GM18858 (cell line): Measurements from ENCODE around the gene DDT.
"Not testable (repeated sequence)": the region's sequence is repeated elsewhere in the genome, so short reads cannot be mapped to it uniquely, and the experiment has no call there.

Experiments used
- ATAC-seq: cut with Tn5 transposase; IDR thresholded peaks from one replicate; pipeline ENCODE4 v1.9.1; 2021; ENCODE audit not compliant: unreplicated experiment

The DDT gene

DNA sequence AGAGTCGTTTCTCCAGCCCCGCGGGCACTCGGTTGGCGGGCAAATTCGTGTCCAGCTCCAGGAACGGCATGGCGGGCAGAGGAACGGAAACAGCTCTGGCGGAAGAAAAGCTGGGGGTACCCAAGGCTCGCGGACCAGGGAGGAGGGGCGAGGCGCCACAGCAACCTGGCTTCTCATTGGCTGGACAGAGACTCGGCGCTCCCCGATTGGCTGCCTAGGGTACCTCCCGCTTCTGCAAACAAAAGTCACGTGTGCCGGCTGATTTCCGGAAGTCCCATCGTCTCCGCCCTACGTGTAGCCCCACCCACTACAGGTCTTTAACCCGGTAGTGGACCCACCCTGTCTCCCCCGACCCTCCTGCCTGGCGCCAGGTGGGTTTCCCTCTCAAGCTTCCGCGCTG, at the start of gene DDT:
Gene DDT (minus strand): TSS at position 97 of the 400 bp plus-strand sequence. CDS start 27 bp downstream, at position 70.
- ATAC-seq = peak; percentile 68

DNA sequence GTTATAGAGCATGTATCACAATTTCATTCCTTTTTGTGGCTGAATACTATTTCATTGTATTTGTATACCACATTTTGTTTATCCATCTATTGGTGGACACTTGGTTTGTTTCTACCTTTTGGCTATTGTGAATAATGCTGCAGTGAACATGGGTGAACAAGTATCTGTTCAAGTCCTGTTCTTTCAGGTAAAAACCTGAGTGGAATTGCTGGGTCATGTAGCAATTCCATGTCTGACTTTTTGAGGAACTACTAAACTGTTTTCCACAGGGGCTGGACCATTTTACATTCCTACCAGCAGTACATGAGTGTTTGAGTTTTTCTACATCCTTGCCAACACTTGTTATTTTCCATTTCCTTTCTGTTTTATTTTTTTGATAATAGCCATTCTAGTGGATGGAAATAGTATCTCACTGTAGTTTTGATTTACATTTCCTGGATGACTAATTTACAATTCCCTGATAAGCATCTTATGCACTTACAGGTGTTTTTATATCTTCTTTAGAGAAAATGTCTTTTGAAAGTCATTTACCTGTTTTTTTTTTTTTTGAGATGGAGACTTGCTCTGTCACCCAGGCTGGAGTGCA, 49.1 kb upstream of the DDT start:
- no peak for ATAC-seq

DNA sequence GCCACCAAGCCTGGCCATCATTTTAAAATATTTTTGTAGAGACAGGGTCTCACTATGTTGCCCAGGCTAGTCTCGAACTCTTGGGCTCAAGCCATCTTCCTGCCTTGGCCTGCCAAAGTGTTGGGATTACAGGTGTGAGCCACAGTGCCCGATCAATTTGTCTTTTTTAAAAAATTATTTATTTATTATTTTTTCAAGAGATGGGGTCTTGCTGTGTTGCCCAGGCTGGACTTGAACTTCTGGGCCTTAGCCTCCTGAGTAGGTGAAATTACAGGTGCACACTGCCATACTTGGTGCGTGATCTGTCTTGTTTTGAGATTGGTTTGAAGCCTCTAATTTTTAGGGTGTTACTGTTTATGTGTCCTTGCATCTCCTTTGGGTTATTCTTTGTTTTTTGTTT, 47.1 kb upstream of the DDT start:
- ATAC-seq = no peak

DNA sequence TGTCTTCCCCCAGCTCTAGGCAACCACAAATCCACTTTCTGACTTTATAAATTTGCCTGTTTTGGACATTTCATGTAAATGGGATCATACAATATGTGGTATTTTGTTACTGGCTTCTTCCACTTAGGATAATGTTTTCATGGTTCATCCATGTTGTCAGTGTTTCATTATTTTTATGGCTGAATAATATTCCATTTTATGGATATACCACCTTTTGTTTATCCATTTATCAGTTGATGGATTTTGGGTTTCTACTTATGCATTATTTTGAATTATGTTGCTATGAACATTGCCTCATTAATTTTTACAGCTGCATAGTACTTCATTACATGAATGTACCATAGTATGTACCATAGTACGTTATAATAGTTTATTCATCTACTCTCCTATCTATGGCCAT, 41.9 kb upstream of the DDT start:
- ATAC-seq = no peak

DNA sequence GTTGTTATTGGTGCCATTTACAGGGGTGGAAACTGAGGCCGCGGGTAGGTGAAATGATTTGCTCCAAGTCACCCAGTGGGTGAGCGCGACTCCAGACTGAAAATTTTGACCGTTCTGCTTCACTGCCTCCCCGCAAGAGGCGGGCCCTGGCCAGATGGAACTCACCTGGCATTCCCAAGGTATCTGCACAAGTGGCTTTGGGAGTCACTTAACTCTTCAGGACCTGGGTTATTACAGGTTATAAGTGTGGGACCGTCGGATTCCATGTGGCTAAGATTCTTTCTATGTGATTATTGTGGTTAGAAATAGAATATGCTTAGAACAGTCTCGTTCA, 37.5 kb upstream of the DDT start:
- no peak for ATAC-seq

DNA sequence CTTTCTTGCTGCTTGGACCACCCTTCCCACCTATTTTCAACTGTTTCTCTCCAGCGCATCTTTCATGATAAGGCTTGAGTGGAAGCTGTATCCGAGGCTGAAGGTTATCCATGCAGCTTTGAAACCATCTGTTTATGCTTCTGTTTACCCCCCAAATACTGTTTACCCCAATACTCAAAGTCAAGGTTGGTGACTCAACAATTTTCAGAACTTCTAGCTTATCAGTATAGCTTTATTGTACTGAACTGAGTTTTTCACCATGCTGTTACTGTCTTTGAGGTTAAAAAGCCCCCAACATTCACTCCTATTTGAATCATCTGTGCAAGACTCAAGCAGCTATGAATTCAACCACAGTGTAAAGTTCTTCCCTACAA, 35.8 kb upstream of the DDT start:
- no peak for ATAC-seq

DNA sequence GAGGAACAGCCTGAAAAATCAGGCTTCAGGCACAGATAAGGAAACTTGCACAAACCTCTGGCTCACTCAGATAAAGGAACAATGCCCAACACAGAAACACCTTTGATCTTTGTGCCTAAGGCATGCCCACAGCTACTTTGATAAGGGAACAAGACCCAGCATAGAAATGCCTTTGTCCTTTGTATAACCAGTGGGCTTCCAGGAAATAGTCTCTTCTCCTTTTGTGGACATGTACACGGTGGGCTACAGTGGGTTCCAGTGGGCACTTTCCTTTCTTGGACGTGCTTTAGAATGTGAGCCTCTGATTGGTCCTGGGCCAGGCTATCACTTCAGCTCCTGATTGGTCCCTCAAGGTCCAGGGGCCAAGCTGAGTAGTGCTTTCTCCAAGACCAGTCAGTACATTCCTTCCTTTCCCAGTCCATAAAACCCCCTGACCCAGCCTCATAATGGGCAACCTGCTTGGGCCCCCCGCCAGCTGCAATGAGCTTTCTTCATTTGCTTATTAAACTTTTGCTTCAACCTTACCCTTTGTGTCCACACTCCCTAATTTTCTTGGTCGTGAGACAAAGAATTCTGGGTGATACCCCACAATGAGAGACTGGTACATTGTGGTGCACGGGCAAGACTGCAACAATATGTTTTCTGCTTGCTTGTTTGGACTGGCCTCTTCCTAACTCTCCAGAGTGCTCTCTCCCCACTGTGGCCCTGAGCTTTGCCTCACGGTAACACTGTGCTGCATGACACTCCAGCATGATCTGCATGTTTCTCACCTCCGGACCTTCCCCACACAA, 35.2 kb upstream of the DDT start:
- no peak for ATAC-seq

DNA sequence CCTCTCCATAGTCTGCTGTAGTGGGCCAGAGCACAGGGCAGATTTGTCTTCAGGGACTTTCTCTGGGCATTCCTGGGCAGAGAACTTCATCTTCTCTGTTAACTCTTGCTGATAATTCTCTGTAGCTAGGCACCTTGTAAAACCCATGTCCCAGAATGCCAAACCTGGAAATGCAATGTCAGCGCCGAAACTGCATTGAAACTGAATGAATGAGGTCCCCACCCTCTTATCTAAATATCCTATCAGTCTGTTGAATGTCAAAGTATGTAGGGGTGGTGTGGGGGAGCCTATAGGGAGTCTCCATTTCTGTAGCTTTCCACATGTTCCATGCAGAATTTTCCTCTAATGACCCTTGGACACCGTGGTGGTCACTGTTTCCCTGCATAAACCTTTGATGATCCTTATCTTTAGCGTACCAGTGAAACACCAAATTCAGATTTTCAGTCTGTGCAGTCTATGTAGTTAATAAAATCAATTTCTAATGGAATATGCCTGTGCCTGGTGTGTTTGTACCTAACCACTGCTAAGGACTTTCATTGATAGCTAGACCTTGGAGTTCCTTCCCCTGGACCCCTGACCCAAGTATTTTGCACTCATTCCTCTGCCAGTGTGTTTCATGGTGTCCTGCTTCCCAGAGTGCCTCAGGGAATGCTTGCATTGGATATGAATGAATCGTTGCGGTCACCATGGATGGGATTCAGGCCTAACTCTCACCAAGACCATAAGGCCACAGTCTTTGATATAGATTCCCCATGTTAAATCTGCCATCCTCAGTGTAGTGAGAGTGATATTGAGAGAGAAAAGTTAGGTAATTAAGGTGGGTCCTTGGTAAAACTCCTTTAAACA, 34.4 kb upstream of the DDT start:
- no peak for ATAC-seq

DNA sequence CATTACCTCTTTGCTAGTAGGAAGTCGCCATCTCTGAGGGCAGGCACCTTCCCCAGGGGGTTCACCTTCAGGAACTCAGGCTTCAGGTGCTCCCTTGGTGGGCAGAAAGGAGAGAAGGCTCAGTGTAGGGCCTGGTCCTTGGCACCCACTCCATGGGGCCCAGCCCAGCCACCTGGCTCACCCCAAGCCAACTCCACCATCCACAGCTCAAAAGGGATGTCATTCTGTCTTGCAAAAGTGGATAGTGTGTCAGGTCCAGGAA, 33.7 kb upstream of the DDT start:
- ATAC-seq = no peak

DNA sequence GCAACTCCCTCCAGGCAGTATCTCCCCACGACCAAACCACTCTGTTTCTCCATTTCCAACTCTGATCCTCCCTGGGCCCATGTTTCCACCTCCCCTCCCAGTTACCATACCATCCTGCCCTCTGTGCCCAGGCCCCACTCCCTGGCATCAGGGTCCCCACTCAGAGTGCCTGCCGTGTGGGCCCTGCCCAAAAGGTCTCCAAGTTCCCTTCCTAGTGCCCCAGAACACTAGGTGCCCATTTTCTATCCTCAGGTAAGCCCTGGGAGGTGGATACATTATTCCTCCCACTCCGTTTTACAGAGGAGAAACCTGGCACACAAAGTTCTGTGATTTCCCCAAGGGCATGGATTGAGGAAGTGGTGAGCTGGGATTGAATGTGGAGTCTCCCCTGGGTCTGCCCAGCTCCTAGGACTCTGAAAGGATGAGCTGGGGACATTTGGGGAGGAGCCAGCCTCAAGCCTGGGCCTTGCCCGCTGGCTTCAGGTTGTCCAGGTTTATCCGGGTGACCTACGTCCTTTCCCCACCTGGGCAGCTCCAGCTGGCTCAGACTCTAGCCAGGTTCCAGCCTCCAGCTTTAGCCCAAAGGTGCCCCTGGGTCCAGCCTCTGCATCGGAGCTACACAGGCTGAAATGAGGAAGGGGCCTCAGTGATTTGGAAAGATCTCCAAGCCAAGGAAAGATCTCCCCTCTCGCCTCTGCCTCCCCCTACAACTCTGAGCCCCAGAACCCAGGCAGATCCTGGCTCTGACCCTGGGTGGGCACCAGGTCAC, 33.2 kb upstream of the DDT start:
- no peak for ATAC-seq

DNA sequence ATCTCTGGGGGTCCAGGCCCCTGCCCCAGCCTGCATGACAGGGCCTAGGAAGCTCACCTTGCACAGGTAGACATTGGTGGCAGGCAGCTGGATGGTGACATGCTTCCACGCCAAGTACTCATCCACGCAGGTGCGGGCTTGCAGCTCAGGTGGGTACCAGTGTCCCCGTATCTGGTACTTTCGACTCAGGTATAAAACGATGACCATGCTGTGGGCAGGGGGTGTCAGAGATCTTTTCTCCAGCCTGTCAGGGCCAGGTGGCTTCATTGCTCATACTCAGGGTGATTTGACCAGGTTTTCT, 32.6 kb upstream of the DDT start:
- no peak for ATAC-seq

DNA sequence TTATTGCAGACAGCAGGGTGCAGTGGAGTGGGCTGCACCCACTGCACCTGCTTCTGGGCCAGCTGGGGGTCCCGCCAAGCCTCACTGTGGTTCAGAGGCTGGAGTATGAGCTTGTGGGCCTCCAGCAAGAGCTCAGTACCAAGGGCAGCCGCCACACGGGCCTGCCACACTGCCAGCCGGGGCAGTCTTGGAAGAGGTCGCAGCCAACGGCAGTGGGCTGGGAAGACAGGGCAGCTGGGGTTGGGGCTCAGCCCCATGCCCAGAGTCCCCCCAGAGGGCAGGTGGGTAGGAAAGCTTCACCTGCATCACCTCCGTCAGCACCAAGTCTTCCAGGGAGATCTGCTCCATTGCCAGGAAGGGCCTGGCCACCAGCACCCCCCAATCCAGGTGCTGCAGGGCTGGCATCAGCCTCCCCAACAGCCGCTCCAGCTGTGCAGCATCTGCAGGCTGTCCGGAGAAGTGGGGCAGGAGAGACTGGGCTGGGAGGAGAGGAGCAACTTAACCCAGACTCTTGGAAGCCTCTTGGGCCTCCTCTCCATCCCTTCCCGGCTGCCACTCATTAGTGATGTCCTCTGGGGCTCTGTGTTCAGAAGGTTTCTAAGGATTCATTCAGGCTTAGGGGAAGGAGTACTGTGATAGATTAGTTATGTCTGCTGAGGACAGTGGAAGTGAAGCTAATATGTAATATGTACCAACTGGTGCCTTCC, 32.1 kb upstream of the DDT start:
- no peak for ATAC-seq

DNA sequence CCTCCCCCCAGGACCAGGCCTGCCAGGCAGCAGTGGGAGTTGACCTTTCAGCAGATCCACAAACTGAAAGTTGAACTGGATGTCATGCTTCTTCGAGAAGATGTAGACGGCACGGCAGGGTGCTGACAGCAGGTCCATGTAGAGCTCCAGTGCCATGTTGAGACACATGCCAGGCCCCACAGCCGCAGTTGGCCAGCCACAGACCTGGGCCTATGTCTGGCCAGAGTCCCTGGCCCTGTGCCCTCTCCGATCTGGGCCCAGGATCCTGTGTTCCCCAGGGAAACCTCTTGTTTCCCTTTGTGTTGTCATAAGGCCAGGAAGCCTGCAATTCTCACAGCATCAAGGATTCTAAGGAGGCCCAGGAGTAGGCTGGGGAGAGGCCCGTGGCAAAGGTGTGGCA, 31.0 kb upstream of the DDT start, which contains the start of gene GSTT4:
Gene GSTT4 (minus strand): TSS at position 253 of the 400 bp plus-strand sequence. CDS start 97 bp downstream, at position 156.
- ATAC-seq = no peak

DNA sequence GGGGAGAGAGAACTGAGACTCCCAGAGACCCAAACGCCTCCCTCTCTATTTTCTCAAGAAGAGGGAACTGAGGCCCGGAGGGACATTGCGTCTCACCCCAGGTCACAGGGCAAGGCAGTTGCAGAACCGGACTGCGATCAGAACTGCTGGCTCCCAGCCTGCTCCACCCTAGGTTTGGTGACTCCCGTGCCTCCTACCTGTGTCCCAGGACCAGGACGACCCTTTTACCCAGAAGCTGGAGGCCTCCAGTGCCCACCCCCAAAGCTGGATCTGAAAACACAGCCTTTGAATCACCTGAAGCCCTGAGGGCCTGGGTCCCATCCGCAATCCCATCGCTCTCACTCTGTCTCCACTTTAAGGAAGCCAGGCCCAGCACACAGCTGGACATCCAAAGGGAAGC, 29.6 kb upstream of the DDT start:
- ATAC-seq = no peak

DNA sequence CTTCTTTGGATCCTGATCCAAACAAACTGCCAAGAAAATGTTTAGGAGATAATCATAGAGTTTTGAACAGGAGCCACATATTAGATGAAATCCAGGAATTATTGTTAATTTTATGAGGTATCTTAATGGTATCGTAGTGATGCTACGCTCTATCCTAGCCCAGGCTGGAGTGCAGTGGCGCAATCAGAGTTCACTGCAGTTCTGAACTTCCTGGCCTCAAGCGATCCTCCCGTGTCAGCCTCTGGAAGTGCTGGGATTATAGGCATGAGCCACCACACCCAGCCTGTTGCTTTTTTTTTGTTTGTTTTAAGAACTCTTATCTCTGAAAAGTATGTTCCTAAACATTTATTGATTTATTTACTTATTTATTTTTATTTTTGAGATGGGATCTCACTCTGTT, 28.6 kb upstream of the DDT start:
- no peak for ATAC-seq

DNA sequence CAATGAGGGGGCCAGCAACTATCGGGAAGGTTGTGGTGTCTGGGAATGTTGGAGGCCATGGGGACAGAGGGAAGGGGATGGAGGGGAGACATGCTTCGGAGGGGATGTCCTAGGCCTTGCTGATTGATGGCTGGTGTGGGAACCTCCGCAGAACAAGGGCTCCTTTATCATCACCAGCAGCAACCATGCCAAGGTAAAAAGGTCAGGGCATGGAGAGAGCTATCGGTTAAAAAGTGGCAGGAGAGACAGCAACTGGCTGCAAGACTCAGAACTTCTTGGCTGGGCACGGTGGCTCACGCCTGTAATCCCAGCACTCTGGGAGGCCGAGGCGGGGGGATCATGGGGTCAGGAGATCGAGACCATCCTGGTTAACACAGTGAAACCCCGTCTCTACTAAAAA, 28.0 kb upstream of the DDT start:
- no peak for ATAC-seq

DNA sequence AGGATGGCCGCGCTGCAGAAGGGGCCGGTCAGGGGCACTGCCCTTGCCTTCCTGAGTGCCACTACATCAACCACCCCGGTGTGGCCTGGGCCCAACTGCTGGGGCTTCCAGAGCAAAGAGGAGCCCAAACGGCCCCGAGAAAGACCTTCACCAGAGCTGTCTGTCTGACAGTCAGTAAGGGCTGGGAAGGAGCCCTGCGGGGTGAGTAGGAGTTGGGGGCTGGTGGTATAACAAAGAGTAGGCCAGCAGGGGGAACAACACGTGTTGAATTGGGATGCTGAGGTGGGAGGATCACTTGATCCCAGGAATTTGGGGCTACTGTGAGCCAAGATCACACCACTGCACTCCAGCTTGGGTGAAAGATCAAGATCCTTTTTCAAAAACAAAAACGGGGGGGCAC, 27.1 kb upstream of the DDT start:
- ATAC-seq = no peak

DNA sequence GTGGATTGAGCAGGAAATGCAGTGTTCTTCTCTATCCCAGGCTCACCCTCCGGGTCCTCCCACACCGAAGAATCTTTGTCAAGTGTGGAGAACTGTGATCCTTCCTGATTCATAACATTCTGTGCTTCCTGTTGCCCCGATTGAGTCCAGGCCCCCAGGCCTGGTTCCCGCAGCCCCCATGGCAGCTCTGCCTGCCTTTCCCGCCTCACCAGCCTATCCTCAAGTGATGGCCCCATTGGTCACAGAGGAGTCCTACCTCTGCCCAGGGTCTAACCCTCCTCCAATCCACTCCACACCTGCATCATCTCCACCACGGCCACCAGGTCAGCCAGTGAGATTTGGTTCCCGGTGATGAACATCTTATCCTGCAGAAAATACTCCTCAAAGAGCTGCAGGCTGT, 25.5 kb upstream of the DDT start:
- ATAC-seq = not testable (repeated sequence)

DNA sequence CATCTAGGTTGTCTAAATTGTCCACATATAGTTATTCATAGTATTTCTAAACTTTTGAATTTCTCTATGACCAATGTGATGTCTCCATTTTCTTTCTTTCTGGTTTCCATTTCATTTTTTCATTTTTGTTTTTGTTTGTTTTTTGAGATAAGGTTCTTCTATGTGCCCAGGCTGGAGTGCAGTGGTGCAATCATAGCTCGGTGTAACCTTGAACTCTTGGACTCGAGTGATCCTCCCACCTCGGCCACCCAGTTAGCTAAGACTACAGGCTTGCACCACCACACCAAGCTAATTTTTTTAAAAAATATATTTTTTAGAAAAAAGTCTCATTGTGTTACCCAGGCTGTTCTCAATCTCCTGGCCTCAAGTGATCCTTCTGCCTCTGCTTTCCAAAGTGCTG, 22.9 kb upstream of the DDT start:
- no peak for ATAC-seq

DNA sequence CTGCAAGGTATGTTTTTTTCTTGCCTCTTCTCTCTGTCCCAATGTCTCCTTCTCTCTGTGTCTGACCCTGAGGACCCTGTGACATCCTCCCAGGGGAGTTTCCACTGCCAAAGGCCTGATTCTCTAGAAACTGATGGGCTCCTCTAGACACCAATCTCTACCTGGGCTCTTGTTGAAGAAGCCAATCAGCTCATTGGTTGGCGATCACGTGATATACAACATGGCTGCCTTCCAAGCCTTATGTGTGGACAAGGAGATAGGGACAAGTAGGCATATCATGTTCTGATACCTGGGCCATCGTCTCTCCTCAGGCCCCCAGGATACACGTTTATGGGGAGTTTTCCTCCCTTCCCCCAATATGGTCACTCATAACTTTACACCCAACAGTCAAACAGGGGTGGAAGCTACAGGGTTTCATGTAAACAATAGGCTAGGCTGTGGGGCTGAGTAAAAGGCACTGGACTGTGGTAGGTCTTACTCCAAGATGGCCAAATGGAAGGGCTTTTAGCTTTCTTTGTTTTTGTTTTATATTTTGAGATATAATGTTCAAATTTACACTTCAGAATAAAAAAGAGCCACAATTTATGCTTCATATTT, 19.4 kb upstream of the DDT start:
- not testable (repeated sequence) for ATAC-seq

DNA sequence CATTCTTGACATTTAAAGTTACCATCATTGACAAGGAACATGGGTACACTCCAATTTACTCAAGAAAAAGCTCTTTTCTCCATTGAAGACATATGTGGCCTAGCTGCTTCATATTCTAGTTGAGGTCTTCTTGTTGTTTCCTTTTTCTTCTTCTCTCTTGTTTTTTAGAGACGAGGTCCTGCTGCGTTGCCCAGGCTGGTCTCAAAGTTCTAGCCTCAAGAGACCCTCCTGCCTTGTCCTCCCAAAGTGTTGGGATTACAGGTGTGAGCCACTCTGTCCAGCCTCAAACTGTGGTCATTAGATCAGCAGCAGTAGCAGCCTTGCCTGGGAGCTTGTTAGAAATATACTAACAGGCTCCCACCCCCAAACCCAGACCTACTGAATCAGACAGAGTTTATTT, 18.8 kb upstream of the DDT start:
- not testable (repeated sequence) for ATAC-seq
